Measurements from ENCODE around the gene COQ6.

COQ6 gene

DNA sequence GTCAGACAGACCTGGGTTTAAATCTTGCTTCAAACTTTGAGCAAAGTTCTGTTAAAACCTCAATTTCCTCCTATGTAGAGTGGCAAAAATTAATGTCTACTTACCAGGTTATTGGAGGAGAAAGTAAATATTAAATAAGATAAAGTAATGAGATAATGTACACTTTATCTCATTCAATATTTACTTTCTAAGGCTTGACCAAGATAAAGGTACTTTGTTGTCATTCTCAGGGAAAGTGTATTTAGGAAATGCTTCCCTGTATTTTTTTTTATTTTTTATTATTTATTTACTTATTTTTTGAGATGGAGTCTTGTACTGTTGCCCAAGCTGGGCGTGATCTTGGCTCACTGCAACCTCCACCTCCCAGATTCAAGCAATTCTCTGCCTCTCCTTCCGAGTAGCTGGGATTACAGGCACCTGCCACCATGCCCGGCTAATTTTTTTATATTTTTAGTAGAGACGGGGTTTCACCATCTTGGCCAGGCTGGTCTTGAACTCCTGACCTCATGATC, 4.9 kb upstream of the COQ6 start:
- DNase-seq (ENCODE audit: low read depth, low spot score), result no peak
- in situ Hi-C loops (cut with HindIII; ENCODE audit: low sequenced_read_pairs), result no loop called here
- TF ChIP-seq, protein P1, sequence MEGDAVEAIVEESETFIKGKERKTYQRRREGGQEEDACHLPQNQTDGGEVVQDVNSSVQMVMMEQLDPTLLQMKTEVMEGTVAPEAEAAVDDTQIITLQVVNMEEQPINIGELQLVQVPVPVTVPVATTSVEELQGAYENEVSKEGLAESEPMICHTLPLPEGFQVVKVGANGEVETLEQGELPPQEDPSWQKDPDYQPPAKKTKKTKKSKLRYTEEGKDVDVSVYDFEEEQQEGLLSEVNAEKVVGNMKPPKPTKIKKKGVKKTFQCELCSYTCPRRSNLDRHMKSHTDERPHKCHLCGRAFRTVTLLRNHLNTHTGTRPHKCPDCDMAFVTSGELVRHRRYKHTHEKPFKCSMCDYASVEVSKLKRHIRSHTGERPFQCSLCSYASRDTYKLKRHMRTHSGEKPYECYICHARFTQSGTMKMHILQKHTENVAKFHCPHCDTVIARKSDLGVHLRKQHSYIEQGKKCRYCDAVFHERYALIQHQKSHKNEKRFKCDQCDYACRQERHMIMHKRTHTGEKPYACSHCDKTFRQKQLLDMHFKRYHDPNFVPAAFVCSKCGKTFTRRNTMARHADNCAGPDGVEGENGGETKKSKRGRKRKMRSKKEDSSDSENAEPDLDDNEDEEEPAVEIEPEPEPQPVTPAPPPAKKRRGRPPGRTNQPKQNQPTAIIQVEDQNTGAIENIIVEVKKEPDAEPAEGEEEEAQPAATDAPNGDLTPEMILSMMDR (IDR thresholded peaks at IDR 0.05; ENCODE audit: low read depth, low read length), result no peak
- H3K4me3 ChIP-seq (ENCODE audit: low read depth, low read length), result no peak overlapping the region

- no peak for DNase-seq (ENCODE audit: low read depth, low spot score)
- in situ Hi-C loops (cut with HindIII; ENCODE audit: low sequenced_read_pairs), result no loop called here
- TF ChIP-seq, protein P1 (IDR thresholded peaks at IDR 0.05; ENCODE audit: low read depth, low read length), result no peak
- no peak overlapping the region for H3K4me3 ChIP-seq (ENCODE audit: low read depth, low read length)
Observed at GRCh38 chr14:73953731-73954130, 3.6 kb downstream of the COQ6 start.

DNA sequence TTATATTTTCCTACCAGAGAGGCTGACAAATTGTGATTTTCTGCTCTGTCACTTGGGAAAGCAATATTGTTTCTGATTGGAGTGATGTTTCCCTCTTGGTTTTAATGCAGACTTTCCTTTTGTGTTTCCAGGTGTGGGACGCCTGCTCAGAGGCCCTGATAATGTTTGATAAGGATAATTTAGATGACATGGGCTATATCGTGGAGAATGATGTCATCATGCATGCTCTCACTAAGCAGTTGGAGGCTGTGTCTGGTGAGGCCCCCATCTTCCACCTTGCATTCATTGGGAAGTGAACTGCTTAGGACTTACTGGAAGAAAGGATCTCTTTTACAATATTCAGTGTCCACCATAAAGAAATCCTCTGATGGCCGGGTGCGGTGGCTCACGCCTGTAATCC, 5.6 kb downstream of the COQ6 start:
- no peak overlapping the region for H3K4me3 ChIP-seq (ENCODE audit: low read depth, low read length)
- in situ Hi-C loops (cut with HindIII; ENCODE audit: low sequenced_read_pairs), result no loop called here
- DNase-seq (ENCODE audit: low read depth, low spot score), result no peak
- TF ChIP-seq, protein P1 (IDR thresholded peaks at IDR 0.05; ENCODE audit: low read depth, low read length), result no peak

DNA sequence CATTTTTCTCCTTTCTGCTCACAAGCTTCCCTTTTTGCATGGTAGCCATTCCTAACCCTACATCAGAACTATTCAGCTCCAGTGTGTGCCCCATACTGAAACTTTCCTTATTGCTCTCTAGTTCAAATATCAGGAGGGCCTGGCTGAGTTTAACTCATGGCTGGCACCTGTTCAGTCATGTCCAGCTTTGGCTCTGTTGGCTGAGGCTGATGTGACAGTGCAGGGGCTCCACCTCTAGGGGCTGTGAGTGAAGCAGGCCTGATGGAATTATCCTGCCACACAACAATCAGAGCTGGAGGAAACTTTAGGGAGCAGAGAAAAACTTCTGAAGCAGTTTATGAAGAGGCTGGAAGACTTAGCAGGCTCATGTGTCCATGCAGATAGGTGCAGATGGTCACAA, 8.5 kb downstream of the COQ6 start:
- no peak for DNase-seq (ENCODE audit: low read depth, low spot score)
- in situ Hi-C loops (cut with HindIII; ENCODE audit: low sequenced_read_pairs), result no loop called here
- TF ChIP-seq, protein P1 (IDR thresholded peaks at IDR 0.05; ENCODE audit: low read depth, low read length), result no peak
- no peak overlapping the region for H3K4me3 ChIP-seq (ENCODE audit: low read depth, low read length)

DNA sequence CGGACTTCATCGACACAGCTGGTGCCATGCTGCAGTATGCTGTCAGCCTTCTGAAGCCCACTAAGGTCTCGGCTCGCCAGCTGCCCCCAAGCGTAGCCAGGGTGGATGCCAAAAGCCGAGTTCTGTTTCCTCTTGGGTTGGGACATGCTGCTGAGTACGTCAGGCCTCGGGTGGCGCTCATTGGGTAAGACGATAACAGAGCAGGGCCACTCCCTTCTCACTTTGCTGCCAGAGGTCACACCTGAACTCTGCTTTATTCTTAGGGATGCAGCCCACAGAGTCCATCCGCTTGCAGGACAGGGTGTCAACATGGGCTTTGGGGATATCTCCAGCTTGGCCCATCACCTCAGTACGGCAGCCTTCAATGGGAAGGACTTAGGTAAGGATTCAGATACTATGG, 11.1 kb downstream of the COQ6 start:
- TF ChIP-seq, protein P1 (IDR thresholded peaks at IDR 0.05; ENCODE audit: low read depth, low read length), result no peak
- no peak for DNase-seq (ENCODE audit: low read depth, low spot score)
- in situ Hi-C loops (cut with HindIII; ENCODE audit: low sequenced_read_pairs), result no loop called here
- H3K4me3 ChIP-seq (ENCODE audit: low read depth, low read length), result no peak overlapping the region

GRCh38 chr14:73965216-73965615, 15.1 kb downstream of the COQ6 start:
- TF ChIP-seq, protein P1 (IDR thresholded peaks at IDR 0.05; ENCODE audit: low read depth, low read length), result no peak
- no peak for DNase-seq (ENCODE audit: low read depth, low spot score)

GRCh38 chr14:73968885-73969284, 18.8 kb downstream of the COQ6 start:
- DNase-seq (ENCODE audit: low read depth, low spot score), result no peak
- in situ Hi-C loops (cut with HindIII; ENCODE audit: low sequenced_read_pairs), result no loop called here
- TF ChIP-seq, protein P1 (IDR thresholded peaks at IDR 0.05; ENCODE audit: low read depth, low read length), result no peak
- H3K4me3 ChIP-seq (ENCODE audit: low read depth, low read length), result no peak overlapping the region

More at GRCh38 chr14:73965216-73965615, 15.1 kb downstream of the COQ6 start:
- H3K4me3 ChIP-seq (ENCODE audit: low read depth, low read length), result no peak overlapping the region
- in situ Hi-C loops (cut with HindIII; ENCODE audit: low sequenced_read_pairs), result no loop called here

Data from astrocyte of the spinal cord (primary cell).